Measurements from ENCODE around the gene GNAL.

Gene GNAL

GRCh38 chr18:11775436-11776174 lies 86.5 kb downstream of the GNAL start:
- ChIA-PET CTCF (no interaction called here), POLR2A (ENCODE audit: low non-redundant PET) (no interaction called here)
- TF ChIP-seq, protein P1, sequence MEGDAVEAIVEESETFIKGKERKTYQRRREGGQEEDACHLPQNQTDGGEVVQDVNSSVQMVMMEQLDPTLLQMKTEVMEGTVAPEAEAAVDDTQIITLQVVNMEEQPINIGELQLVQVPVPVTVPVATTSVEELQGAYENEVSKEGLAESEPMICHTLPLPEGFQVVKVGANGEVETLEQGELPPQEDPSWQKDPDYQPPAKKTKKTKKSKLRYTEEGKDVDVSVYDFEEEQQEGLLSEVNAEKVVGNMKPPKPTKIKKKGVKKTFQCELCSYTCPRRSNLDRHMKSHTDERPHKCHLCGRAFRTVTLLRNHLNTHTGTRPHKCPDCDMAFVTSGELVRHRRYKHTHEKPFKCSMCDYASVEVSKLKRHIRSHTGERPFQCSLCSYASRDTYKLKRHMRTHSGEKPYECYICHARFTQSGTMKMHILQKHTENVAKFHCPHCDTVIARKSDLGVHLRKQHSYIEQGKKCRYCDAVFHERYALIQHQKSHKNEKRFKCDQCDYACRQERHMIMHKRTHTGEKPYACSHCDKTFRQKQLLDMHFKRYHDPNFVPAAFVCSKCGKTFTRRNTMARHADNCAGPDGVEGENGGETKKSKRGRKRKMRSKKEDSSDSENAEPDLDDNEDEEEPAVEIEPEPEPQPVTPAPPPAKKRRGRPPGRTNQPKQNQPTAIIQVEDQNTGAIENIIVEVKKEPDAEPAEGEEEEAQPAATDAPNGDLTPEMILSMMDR (conservative IDR thresholded peaks at IDR 0.05; ENCODE audit: low read depth) = no peak
- DNase-seq (ENCODE audit: low spot score) = no peak
- no peak overlapping the region for H3K27ac ChIP-seq

DNA sequence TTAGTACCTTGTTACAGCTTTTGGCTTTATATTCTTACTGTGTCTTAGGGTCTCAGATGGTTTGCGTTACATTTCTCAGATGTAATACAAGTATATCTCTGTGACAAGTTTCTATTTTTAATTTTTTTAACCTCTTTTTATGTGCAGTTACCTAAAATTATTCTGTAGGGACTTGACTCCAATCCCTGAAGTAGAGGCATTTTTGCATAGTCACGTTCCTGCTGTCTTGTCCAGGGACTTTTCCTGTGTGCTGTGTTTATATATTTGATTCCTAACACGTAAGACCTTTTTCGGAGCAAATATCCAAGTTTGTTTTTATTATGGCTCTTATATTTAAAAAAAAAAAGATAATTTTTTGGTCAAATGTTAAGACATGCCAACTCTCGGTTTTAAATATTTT lies 91.0 kb downstream of the GNAL start:
- TF ChIP-seq, protein P1 (conservative IDR thresholded peaks at IDR 0.05; ENCODE audit: low read depth) = no peak
- CTCF ChIA-PET = no interaction called here
- POLR2A ChIA-PET (ENCODE audit: low non-redundant PET) = no interaction called here
- DNase-seq (ENCODE audit: low spot score) = no peak
- no peak overlapping the region for H3K27ac ChIP-seq

DNA sequence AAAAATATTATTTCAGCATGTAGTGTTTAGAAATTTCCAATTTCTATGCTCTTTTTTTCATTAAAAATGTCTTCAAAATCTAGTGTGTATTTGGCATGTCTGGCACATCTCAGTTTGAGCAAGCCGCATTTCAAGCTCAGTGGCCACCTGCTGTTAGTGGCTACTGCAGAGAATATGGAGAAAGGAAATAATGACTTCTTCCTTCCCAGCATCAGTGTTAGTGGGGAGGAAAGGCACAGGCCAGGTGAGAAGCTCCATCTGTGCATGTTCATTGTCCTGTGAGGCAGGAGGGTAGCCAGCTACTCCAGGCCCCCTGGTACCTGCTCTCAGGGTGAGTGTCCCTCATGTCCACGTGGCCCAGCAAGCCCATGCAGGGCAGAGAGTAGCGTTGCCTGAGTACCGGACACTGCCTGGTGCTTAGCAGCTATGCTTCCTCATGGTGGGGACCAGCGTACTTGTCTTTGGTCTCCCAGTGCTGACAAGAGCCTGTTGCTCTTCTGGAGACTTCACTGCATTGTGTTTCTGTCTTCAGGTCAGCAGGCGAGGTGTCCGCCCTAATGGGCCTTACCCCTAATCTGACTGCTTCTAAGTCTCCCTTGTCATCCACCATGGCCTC lies 94.8 kb downstream of the GNAL start:
- CTCF ChIA-PET = no interaction called here
- no peak for DNase-seq (ENCODE audit: low spot score)
- H3K27ac ChIP-seq = no peak overlapping the region
- TF ChIP-seq, protein P1 (conservative IDR thresholded peaks at IDR 0.05; ENCODE audit: low read depth) = no peak
- POLR2A ChIA-PET (ENCODE audit: low non-redundant PET) = no interaction called here

GRCh38 chr18:11784674-11785304 lies 95.7 kb downstream of the GNAL start:
- TF ChIP-seq, protein P1 (conservative IDR thresholded peaks at IDR 0.05; ENCODE audit: low read depth) = no peak
- CTCF ChIA-PET = no interaction called here
- DNase-seq (ENCODE audit: low spot score) = no peak
- no peak overlapping the region for H3K27ac ChIP-seq
- POLR2A ChIA-PET (ENCODE audit: low non-redundant PET) = no interaction called here

DNA sequence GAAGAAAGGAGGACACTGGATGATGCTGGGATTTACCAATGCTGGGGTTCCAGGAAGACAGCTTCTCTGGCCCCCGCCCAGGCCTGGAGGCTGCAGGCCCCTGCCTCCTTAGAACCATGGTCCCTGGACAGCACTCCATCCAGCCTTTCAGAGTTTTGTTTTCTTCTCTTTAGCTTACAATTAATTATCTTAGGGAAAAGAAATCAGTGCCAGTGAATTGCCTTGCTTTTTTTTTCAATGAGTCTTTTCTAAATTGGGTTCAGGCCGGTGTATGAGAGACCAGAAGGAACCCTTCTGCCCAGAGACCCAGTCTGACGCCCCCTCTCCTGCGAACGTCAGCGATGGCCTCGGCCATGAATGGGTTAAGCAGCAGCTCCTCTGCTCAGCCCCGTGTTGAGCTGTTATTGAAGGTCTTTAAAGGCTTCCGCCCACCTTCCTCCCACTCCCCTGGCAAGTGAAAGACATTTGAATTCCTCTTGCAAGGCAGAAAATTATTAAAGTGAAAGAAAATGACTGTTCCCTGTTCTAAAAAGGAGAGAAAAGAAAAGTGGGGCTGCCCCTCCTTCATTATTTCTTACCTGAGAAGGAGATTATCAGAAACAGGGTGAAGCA lies 96.5 kb downstream of the GNAL start:
- ChIA-PET CTCF (interaction anchor here (0.8 kb wide), 1 partner anchor 57 kb away, joined by 3 read pairs; no protein-coding TSS in a partner anchor), POLR2A (ENCODE audit: low non-redundant PET) (no interaction called here)
- TF ChIP-seq, protein P1 (conservative IDR thresholded peaks at IDR 0.05; ENCODE audit: low read depth) = no peak
- no peak overlapping the region for H3K27ac ChIP-seq
- no peak for DNase-seq (ENCODE audit: low spot score)

DNA sequence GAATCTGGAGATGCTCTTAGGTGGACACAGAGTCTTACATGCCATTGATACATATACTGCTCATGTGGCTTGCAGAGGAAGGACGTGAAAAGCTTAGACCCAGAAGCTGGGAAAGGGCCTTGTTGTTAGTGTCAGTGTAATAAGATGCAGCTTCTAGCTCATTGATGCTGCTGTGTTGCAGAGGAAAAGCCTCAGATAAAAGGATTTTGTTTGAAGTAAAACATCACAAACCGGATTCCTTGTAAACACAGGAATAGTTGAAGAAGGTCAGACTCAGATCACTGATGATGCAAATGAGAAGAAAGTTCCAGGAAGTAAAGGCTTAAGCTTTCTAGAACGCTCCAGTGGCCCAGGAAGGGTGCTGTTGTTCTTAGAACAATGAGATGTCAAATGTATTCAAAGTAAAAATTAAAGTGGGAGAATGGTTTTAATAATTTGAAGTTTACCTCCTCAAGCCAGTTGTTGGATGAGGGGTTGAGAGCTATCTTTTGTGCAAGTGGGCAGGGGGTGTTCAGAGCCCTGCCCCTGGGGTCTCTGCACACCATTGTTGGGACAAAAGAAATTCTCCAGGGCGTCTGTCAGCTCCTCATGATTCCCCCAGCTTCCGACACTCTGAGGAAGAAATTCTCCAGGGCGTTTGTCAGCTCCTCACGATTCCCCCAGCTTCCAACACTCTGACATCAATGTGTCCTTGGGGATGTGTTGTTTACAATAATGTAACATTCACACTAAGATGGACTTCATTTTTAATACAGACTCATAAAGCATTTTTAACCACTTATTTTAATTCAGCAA lies 100.8 kb downstream of the GNAL start:
- no peak for DNase-seq (ENCODE audit: low spot score)
- ChIA-PET POLR2A (ENCODE audit: low non-redundant PET) (no interaction called here), CTCF (no interaction called here)
- TF ChIP-seq, protein P1 (conservative IDR thresholded peaks at IDR 0.05; ENCODE audit: low read depth) = no peak
- H3K27ac ChIP-seq = no peak overlapping the region

All from RWPE1 (cell line).